NCI-H128 (cell line): ENCODE results near the gene SORCS2.

Source experiments
- DNase-seq: peaks from one replicate; lab custom pipeline; 2025; ENCODE audit not compliant: unreplicated experiment; lab: John Stamatoyannopoulos, UW

The SORCS2 gene

GRCh38 chr4:7666744-7667143, 474.4 kb downstream of the SORCS2 start:
- DNase-seq: no peak

- DNase-seq: no peak
These were observed 475.9 kb downstream of the SORCS2 start for GRCh38 chr4:7668271-7668670.

GRCh38 chr4:7668826-7669225, 476.5 kb downstream of the SORCS2 start:
- DNase-seq: no peak

- DNase-seq: no peak
These were observed 480.3 kb downstream of the SORCS2 start for GRCh38 chr4:7672601-7673000.

GRCh38 chr4:7673121-7673520, 480.8 kb downstream of the SORCS2 start:
- DNase-seq: no peak

GRCh38 chr4:7674706-7675105, 482.4 kb downstream of the SORCS2 start:
- no peak for DNase-seq

GRCh38 chr4:7675136-7675535, 482.8 kb downstream of the SORCS2 start:
- no peak for DNase-seq

GRCh38 chr4:7675612-7676320, 483.4 kb downstream of the SORCS2 start:
- DNase-seq: no peak

GRCh38 chr4:7676398-7676922, 484.1 kb downstream of the SORCS2 start:
- no peak for DNase-seq

- DNase-seq: no peak
These were observed 484.7 kb downstream of the SORCS2 start for GRCh38 chr4:7677086-7677485.

- no peak for DNase-seq
These were observed 485.5 kb downstream of the SORCS2 start for GRCh38 chr4:7677799-7678301.

GRCh38 chr4:7678318-7678852, 486.0 kb downstream of the SORCS2 start:
- no peak for DNase-seq

GRCh38 chr4:7679406-7680040, 487.2 kb downstream of the SORCS2 start:
- DNase-seq: no peak

- no peak for DNase-seq
These were observed 487.8 kb downstream of the SORCS2 start for GRCh38 chr4:7680106-7680505.

GRCh38 chr4:7680731-7681130, 488.4 kb downstream of the SORCS2 start:
- DNase-seq: no peak

GRCh38 chr4:7683126-7683703, 490.9 kb downstream of the SORCS2 start:
- DNase-seq: no peak

GRCh38 chr4:7684294-7684693, 492.0 kb downstream of the SORCS2 start:
- DNase-seq: no peak

- no peak for DNase-seq
These were observed 493.9 kb downstream of the SORCS2 start for GRCh38 chr4:7686070-7686870.

GRCh38 chr4:7687006-7687405, 494.7 kb downstream of the SORCS2 start:
- DNase-seq: no peak

GRCh38 chr4:7687796-7688195, 495.5 kb downstream of the SORCS2 start:
- DNase-seq: no peak
